Peyer's patch (tissue), 4 donors: ENCODE measurements around the gene SCN9A.

Experiments used
- POLR2A ChIP-seq, 2 donors: fragments of 450-650 bp; IDR thresholded peaks; one replicate each; pipeline ENCODE4 v1.5.1; 2017; ENCODE audit warnings: antibody characterized with exemption in 2 of 2, mild to moderate bottlenecking in 2 of 2, moderate library complexity in 2 of 2
- TF ChIP-seq, protein P1 (sequence below), 6 experiments: fragments of 450-650 bp in 4 of 6; fragments of 200-600 bp in 2 of 6; sonication (generic) in 1 of 6; IDR thresholded peaks; one replicate each; pipeline ENCODE4 v1.5.1; 2017 to 2019; ENCODE audit warnings: antibody characterized with exemption in 6 of 6, mild to moderate bottlenecking in 3 of 6, moderate library complexity in 1 of 6

DNA sequence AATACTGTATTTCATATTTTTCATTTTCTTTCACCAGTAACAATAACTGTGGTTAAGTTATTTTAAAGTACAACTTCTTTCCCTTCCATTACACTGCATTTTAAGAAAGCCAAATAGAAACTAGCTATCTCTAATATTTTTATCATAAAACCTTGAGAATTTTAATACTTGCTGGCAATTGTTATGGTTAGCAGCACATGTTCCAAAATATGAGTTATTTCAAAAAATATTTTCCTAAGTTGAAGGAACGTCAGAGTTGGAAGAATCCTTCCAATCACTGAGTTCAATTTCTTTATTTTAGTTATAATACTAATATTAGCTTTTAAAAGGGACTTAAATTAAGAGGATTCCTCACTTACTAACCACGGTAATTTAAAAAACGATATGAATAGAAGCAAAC is 68.4 kb downstream of the SCN9A start:
- TF ChIP-seq, protein P1, sequence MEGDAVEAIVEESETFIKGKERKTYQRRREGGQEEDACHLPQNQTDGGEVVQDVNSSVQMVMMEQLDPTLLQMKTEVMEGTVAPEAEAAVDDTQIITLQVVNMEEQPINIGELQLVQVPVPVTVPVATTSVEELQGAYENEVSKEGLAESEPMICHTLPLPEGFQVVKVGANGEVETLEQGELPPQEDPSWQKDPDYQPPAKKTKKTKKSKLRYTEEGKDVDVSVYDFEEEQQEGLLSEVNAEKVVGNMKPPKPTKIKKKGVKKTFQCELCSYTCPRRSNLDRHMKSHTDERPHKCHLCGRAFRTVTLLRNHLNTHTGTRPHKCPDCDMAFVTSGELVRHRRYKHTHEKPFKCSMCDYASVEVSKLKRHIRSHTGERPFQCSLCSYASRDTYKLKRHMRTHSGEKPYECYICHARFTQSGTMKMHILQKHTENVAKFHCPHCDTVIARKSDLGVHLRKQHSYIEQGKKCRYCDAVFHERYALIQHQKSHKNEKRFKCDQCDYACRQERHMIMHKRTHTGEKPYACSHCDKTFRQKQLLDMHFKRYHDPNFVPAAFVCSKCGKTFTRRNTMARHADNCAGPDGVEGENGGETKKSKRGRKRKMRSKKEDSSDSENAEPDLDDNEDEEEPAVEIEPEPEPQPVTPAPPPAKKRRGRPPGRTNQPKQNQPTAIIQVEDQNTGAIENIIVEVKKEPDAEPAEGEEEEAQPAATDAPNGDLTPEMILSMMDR (IDR thresholded peaks at IDR 0.05): no peak
- TF ChIP-seq POLR2A (IDR thresholded peaks at IDR 0.05): no peak
